SK-N-DZ (cell line): Measurements from ENCODE around the gene ARID4B.
"Not testable (repeated sequence)": the region's sequence is repeated elsewhere in the genome, so short reads cannot be mapped to it uniquely, and the experiment has no call there.

ENCODE experiments used
- DNase-seq: peaks from one replicate; pipeline ENCODE4 v3.0.0-alpha.2; 2015; ENCODE audit warnings: low spot score

The ARID4B gene

GRCh38 chr1:235269990-235270389 lies 58.0 kb downstream of the ARID4B start:
- not testable (repeated sequence) for DNase-seq

- DNase-seq, result no peak
Observed at GRCh38 chr1:235268379-235269125, 59.4 kb downstream of the ARID4B start.

DNA sequence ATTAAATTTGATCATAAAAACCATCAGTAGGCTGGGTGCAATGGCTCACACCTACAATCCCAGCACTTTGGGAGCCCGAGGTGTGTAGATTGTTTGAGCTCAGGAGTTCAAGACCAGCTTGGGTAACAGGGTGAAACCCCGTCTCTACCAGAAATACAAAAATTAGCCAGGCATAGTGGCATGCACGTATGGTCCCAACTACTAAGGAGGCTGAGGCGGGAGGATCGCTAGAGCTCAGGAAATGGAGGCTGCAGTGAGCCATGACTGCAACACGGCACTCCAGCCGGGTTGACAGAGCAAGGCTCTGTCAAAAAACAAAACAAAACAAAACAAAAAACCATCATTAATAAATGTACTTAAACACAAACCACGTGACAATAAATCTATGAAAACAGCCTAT lies 61.0 kb downstream of the ARID4B start:
- DNase-seq, result no peak

DNA sequence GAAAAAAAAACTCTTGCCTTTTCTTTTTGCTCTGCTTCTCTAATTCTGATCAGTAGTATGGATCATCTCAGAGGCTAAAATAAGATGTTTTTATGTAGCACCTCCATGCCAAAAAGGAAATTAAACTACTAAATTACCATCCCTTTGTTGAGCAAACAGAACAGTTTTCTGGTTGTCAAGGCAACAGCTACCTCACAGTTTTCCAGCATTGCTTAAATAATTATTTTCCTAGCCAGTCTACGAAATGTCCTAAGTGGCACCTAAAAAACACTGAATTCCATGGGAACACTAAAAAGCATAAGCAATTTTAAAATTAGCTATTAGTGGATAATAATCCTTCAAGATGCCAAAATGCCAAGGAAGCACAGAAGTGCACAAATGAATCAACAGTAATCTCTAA lies 61.7 kb downstream of the ARID4B start:
- DNase-seq, result no peak

DNA sequence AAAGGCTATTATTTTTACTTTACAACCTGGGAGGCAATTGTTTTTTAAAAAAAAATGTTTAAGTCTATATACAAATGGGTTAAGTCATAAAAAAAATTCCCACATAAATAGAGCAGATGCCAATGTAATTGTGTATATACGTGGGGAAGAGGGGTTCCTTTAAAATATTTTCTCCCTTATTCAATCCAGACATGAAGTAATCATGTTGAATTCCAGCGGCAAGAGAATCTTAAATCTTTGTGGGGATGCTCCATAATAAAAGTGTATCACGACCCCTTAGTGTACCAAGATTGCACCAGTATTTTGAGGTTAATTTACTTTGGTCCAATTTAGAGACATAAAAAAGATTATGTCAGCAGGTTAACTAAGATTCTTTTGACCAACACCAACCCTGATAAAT lies 62.1 kb downstream of the ARID4B start:
- no peak for DNase-seq

DNA sequence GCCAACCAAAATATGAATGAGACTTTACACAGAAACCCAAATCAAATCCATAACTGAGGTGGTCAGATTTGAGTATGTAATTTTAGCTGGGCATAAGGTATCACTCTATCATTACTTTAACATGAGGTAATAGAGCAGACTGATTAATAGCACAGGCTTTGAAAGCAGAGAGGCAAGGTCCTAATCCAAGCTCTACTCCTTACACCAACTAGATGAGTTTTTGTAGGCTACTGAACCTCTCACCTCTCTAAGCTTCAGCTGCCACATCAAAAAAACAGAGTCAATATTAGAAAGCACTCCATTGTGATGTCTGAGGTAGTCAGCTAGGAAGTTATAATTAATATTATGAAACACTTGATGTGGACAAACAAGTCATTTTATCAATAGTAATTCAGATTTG lies 63.7 kb downstream of the ARID4B start:
- no peak for DNase-seq

DNA sequence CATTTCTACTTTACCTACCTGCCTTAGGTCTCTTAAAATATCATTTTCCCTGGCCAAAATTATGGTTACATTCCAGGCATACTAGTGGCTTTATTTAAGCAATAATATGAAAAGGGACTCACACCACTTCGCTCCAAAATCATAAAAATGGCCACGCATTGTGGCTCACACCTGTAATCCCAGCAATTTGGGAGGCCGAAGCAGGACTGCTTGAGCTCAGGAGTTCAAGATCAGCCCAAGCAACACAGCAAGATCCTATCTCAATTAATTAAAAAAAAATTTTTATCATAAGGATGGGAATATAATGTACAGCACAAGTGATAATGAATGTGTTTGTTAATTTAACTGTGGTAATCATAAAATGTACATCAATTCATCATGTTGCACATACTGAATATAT lies 65.4 kb downstream of the ARID4B start:
- DNase-seq, result no peak

DNA sequence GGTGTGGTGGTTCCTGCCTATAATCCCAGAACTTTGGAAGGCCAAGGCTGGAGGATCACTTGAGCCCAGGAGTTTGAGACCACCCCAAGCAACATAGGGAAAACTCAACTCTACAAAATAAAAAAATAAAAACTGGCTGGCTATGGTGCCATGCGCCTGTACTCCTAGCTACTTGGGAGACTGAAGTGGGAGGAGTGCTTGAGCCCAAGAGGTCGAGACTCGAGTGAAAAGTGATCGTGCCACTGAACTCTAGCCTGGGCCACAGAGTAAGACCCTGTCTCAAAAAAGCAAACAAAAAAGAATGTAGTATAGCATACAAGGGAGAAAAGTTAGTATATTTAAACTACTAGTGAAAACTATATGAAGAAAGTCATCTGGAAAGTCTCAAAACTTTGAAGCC lies 66.7 kb downstream of the ARID4B start:
- DNase-seq, result no peak

GRCh38 chr1:235259133-235259778 lies 68.7 kb downstream of the ARID4B start:
- no peak for DNase-seq

DNA sequence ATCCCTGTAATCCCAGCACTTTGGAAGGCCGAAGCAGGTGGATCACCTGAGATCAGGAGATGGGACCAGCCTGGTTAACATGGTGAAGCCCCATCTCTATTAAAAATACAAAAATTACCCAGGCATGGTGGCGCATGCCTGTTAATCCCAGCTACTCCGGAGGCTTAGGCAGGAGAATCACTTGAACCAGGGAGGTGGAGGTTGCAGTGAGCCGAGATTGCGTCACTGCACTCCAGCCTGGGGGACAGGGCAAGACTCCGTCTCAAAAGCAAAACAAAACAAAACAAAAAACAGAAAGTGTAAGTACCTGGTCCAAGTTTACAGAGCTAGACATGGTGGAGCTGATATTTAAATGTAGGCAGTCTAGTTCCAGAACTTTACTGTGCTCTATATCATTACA lies 69.9 kb downstream of the ARID4B start:
- DNase-seq, result not testable (repeated sequence)

GRCh38 chr1:235254721-235255120 lies 73.3 kb downstream of the ARID4B start:
- DNase-seq, result no peak

DNA sequence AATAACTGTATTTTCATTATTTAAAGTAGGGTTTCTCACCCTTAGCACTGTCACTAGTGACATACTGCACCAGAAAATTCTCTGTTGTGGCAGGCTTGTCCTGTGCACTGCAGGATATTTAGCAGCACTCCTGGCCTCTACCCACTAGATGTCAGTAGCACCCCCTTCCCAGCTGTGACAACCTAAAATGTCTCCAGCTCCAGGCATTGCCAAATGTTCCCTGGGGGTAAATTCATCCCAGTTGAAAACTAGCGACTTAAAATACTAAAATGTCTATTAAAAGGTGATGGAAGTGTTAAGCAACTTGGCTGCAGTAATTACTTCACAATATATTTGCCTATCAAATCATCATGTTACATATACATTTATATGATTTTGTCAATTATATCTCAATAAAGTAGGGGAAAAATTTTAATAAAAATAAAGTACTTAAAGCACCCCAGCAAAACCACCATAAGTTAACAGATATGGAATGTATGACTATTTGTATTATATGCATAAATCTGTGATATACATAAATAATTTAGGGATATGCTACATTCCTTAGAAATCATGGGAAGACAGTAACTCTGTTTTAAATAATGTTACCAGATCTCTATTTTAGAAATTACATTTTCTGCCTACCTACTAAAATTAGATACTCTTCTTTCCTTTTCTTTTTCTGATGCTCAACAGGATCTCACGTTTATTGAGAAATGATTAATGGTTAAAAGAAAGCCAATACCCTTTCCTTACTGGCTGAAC lies 74.6 kb downstream of the ARID4B start:
- DNase-seq, result peak; percentile 59

DNA sequence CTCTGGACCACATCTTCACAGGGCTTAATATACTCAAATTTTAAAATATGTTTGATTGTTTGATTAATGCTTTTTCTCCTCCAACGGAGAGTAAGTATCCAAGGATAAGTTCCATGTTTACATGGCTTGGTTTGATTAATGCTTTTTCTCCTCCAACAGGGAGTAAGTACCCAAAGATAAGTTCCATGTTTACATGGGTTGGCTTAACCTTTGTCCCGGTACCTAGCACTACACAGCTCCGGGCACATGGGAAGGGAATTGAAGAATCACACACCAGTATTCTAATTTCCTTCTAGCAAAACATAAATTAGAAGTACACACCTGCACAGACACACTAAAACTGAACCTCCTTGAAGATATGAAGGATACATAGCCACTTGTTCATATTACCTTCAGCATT lies 77.5 kb downstream of the ARID4B start:
- DNase-seq, result no peak

DNA sequence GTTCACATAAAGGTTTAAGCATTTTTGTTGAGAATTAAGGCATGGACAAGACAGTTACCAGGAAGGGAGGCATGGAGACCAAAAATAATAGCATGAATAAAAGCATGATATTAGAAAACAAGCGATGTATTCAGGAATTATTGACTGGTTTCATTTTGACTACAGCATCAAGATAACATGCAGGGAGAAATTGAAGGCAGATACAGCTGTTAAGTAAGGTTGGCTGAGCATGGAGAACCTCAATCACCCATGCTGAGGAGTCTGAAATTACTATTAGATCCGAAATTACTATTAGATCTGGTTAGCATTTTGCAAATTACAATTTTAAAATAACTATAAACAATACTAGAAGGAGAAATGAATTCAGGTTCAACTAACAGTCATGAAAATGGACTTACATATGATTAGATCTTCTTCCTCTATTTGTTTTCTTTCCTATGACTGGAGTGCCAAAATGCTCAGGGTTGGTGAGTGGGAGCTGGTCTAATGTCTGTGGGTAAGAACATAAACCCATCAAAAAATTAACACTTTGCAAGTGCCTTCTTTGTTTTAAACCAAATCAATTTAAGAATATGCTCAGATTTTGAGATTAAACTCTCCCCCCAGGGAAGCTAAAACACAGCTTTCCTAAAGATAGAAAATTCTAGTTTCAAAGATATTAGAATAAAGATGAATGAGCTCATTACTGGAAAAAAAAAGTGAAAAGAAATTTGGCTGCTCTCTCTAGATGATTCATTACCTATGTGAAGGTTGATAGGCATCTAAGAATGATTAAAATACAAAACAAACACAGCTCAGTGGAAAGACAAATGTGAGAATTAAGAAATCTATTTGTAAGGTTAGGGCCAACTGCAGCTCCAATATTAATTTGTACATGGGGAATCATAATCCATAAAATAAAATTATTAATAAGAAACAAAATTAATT lies 81.7 kb downstream of the ARID4B start:
- no peak for DNase-seq

- no peak for DNase-seq
Observed at GRCh38 chr1:235244974-235245592, 82.9 kb downstream of the ARID4B start.

DNA sequence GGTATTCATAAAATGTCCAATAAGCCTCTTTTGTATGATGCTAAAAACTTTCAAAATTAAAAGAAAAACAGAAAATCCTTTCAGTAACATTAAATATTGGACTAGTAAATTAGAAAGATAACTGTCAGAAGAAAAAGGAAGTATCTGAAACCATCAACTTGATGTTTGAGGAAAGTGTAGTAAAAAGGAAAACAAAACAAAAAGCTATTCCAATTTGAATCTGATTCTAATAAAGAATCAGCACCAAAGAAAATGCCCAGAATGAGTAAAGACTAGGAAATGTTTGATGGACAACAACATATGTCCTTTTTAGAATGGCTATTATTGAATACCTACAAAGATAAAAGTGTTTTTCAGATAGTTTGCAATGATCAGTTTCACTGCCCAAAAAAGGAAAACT lies 87.0 kb downstream of the ARID4B start:
- DNase-seq, result no peak

GRCh38 chr1:235239851-235240250 lies 88.1 kb downstream of the ARID4B start:
- DNase-seq, result no peak

- no peak for DNase-seq
Observed at GRCh38 chr1:235238558-235238957, 89.4 kb downstream of the ARID4B start.

- DNase-seq, result no peak
Observed at GRCh38 chr1:235236128-235236527, 91.9 kb downstream of the ARID4B start.

GRCh38 chr1:235229868-235230267 lies 98.1 kb downstream of the ARID4B start:
- DNase-seq, result no peak

DNA sequence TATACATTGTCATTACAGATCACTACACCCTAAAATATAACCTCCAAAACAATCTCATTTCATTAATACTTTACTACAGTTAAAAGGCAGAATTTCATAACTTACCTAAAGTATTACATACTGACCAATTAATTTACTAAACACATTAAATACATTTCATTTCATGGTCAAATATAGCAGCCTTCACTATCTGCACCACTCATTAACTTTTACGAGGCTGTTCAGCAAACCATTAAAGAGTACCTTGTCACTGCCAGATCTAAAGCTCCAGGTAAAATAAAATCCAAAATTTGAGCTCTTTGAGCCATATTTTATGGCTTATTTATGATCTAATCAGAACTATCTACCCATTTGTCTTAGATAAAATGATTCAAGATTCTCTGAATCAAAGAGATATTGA lies 100.6 kb downstream of the ARID4B start:
- DNase-seq, result no peak
